NB4 (cell line): Measurements from ENCODE around the gene RNU1-1.
"Not testable (repeated sequence)": the region's sequence is repeated elsewhere in the genome, so short reads cannot be mapped to it uniquely, and the experiment has no call there.

Experiments used
- CTCF ChIP-seq: IDR thresholded peaks from one replicate; pipeline ENCODE4 v1.5.1; 2012; ENCODE audit warnings: low read depth, low read length
- POLR2A ChIP-seq: IDR thresholded peaks from 2 replicates; pipeline ENCODE4 v1.6.1; 2011; ENCODE audit warnings: mild to moderate bottlenecking; ENCODE audit not compliant: insufficient read length; ENCODE audit errors: extremely low read depth

GRCh38 chr1:16493731-16494130, 20.4 kb downstream of the RNU1-1 start:
- not testable (repeated sequence) for TF ChIP-seq POLR2A, CTCF
